HTR-8/SVneo (cell line): ENCODE measurements around the gene MAD1L1.
A peak's percentile ranks its signal among the peaks of the same experiment; 100 is the strongest.

Experiments used
- DNase-seq: peaks from one replicate; pipeline ENCODE4 v3.0.0; 2011; ENCODE audit warnings: low spot score, mixed read lengths; ENCODE audit not compliant: insufficient read length
- FAIRE-seq: peaks from 2 replicates; lab custom pipeline; 2011; peaks lifted over from hg19 to GRCh38; lab: Jason Lieb, UNC

MAD1L1 gene

GRCh38 chr7:1919539-1920265, 313.0 kb downstream of the MAD1L1 start:
- FAIRE-seq: no peak
- no peak for DNase-seq

GRCh38 chr7:1918881-1919525, 313.7 kb downstream of the MAD1L1 start:
- DNase-seq (no peak), FAIRE-seq (no peak)

GRCh38 chr7:1918063-1918645, 314.6 kb downstream of the MAD1L1 start:
- no peak for FAIRE-seq
- no peak for DNase-seq

- no peak for FAIRE-seq
- DNase-seq: no peak
Measured at GRCh38 chr7:1917221-1918062, 315.3 kb downstream of the MAD1L1 start.

DNA sequence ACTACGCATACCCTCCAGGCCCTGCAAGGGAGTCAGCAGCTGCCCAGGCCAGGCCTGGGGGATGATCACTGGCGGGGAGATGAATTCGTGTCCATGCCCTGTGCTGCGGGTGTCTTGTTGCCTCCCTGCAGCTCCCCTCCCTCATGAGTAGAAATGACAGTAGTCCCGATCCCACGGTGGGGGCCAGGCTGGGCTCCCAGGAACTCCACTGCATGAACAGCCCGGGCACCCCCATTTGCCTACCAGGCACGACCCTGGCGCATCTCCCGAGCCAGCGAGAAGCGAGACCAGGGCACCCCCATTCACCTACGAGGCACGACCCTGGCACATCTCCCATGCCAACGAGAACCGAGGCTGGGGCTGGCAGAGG, 316.2 kb downstream of the MAD1L1 start:
- FAIRE-seq (no peak), DNase-seq (no peak)

GRCh38 chr7:1915956-1916600, 316.7 kb downstream of the MAD1L1 start:
- DNase-seq: no peak
- FAIRE-seq: peak; percentile 81

DNA sequence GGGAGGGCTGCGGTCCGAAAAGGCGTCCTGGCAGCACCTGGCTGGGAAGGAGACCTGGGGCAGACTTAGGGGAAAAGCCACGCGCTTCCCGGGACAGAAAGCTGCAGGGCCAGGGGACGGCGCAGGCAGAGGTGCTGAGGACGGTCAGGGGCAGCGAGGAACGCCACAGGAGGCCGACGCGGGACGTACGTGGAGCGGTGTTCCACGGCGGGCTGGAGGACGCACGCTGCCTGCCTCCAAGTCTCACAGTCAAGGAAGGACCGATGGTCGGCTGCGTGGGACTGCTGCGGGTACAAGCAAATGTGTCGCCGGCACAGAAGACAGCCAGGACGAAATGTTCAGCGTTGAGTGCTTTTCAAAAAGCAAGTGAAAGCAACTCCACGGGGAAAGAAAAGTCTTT, 317.4 kb downstream of the MAD1L1 start:
- FAIRE-seq (no peak), DNase-seq (no peak)

DNA sequence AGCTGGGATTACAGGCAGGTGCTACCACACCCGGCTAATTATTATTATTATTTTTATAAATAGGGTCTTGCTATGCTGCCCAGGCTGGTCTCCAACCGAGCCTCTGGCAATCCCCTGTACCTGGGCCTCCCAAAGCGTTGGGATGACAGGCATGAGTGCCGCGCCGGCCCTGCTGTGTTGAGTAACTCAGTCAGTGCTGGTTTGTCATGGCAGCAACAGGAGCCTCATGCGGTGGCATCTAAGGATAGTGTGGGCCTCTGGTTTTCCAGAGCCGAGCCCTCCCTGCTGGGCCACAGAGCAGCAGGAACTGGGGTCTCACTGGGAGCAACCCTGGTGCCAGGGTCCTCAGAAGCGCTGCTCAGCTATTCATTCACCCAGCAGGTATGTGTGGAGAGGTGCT, 318.0 kb downstream of the MAD1L1 start:
- FAIRE-seq (no peak), DNase-seq (no peak)

DNA sequence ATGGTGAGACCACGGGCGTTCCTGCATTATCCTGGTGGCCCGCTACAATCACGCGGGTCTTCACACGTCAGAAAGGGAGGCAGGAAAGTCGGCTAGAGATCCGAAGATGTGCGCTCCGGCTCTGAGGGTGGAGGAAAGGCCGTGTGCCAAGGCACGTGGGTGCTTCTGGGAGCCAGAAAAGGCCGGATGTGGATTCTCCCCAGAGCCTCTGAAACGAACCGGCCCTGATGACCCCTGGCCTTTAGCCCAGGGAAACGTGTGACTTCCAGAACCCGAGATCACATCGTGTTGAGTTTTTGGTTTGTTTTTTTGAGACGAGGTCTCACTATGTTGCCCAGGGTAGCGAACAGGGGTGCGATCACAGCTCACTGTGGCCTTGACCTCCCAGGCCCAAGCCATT, 318.4 kb downstream of the MAD1L1 start:
- no peak for FAIRE-seq
- DNase-seq: no peak

DNA sequence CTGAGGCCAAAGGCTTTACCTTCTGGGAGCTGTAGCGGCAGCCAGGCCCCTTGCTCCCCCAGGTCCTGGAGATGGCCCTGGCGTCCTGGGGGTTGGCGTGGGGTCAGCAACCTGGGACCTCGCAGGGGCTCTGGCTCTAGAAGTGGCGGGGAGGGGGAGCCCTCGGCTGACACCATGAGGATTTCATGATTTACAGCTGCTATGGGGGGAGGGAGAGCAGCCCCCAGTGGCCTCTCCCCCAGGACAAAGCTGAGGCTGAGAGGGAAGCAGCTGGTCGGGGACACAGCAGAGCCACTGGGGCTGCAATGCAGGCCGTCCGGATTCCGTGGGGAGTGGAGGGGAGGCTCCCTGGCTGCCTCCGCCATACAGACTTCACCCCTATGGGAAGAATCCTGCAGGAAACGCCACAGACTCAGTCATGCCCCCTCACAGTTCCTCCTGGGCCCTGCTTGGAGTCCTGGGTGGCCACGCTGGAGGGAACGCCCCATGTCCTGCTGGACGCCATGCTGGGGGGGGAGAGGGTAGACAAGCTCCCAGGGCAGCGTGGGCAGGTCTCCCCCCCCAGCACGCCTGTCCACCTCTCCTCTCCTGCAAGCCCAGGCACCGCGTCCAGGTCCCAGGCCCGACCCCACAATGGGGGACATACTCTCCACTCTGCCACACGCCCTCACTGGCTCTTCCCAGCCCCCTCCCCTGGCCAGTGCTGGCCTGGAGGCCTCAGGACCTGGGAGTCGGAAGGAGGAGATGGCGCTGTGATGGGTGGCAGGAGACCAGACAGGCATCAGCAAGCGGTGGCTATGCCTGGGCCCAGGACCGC, 319.1 kb downstream of the MAD1L1 start:
- DNase-seq (no peak), FAIRE-seq (no peak)

DNA sequence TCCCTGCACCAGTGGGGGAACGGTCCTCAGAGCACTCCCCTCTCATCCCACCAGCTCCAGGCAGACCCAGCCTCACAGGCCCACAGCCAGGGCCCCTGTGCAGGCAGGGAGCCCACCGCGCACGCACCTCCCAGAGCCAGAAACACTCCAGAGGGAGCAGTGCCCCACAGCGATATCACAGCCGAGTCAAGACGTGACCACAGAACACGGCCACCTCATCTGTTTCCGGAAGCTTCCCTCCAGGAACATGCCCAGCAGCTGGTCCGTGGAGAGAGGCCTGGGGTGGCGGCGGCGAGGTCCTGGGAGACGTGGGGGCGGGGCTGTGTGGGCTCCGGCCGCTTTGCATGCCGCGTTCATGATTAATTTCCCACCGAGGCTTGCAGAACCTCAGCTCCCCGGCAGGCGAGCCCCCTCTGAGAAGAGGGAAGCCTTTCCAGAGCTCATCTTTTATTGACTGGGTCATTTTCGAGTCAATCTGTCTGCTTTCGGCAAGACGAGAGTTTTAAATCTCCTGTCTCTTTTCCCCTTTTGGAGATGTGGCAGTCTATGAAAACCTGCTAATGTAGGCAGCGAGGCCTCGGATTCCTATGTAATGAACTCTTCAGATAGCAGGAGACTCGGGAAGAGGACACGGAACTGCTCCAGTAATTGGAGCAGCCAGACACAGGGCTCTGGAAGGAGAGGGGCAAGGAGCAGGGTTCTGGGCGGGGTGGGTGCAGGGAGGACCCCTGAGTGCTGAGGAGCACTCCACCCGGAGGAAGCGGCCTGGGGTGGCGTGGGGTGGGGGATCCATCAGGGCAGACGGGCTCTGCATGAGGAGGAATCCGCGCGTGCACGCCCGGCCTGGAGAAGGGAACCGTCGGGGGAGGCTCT, 319.9 kb downstream of the MAD1L1 start:
- FAIRE-seq: no peak

DNA sequence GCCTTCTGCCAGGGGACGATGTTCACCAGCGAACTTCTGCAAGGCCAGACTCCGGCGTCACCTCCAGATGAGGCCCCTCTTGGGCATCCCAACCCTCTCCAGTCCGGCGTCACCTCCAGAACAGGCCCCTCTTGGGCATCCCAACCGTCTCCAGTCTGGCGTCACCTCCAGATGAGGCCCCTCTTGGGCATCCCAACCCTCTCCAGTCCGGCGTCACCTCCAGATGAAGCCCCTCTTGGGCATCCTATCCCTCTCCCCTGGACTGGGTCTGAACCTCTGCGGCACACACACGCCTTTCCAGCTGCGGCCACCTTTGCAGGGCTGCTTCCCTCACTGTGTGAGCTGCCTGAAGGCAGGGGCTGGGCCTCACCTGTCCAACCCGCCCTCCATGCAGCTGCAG, 321.2 kb downstream of the MAD1L1 start:
- DNase-seq (no peak), FAIRE-seq (no peak)

More for the DNA sequence above, 319.9 kb downstream of the MAD1L1 start:
- no peak for DNase-seq

GRCh38 chr7:1910827-1911226, 321.9 kb downstream of the MAD1L1 start:
- no peak for FAIRE-seq
- DNase-seq: no peak

DNA sequence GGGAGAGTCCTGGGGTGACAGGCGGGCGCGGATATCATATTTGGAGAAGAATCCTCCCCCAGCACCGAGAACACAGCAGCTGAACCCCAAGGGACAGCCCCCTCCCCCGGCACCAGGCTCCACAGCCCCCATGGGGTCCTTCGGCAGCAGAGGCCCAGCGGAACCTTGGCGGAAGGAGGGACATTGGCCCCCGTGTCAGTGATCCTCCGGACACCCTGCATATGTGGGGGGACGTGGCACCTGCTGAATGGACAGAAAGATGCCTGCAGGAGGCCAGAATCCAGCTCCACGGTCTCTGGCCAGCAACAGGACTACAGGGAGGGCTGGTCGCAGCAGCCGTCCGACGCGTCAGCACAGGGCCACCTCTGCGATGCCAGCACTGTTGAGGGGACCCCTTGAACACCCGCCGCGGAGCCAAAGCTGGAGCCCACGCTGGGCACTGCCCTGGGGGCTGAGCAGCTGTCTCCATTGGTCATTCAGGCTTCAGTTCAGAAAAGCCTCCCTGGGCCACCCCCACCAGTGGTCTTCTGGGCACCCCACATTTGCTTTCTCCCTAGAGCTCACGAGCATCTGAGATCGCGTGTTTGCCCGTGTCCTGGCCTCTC, 322.6 kb downstream of the MAD1L1 start:
- DNase-seq (no peak), FAIRE-seq (no peak)

DNA sequence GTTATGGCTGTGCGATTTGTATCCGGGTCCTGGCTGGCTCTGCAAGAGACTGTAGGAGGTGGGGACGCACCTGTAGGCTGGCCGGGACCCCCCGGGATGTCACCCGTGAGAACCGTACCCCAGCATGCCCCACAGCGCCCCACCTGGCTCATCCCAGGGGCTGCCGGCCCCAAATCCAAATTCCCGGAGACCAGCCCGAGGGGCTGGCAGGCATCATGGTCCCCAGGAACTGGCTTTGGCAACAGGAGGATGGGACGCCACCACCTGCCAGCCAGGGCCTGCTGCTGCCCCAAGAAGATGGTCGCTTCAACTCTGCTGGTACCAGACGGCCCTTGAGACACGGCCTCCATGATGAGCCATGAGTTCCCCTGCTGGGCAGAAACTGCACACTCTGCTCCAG, 323.3 kb downstream of the MAD1L1 start:
- no peak for FAIRE-seq

GRCh38 chr7:1908823-1909420, 323.8 kb downstream of the MAD1L1 start:
- FAIRE-seq (no peak), DNase-seq (no peak)

More for the DNA sequence above, 323.3 kb downstream of the MAD1L1 start:
- DNase-seq: no peak

- DNase-seq: no peak
- no peak for FAIRE-seq
Measured at GRCh38 chr7:1907751-1908365, 324.9 kb downstream of the MAD1L1 start.
